Natural killer cell (primary cell): ENCODE data around the gene IRF2BP2. TPM values are rescaled to one million over a fixed set of nuclear protein-coding genes. Genes with fewer than 3 reads are reported as not detected.

Source experiments
- ATAC-seq, 3 donors: fragments of 150-1000 bp in 2 of 3; fragments of 200-7000 bp in 1 of 3; cut with Tn5 transposase; 1 replicate in 1 of 3; 2 replicates in 2 of 3; pipeline ENCODE4 v1.10.0; 2021; ENCODE audit warnings: mild to moderate bottlenecking in 2 of 3, moderate library complexity in 2 of 3
- DNase-seq, 2 donors: peaks; one replicate each; pipeline versions ENCODE4 v3.0.0 to v3.0.0-alpha.2; 2013 to 2021; ENCODE audit warnings: mixed read lengths in 1 of 2
- H3K27ac ChIP-seq: one replicate; pipeline ENCODE4 v1.5.1; 2013; ENCODE audit warnings: mild to moderate bottlenecking, low read length
- H3K27me3 ChIP-seq: one replicate; pipeline ENCODE4 v1.6.1; 2013; ENCODE audit warnings: low read length; ENCODE audit not compliant: control insufficient read depth, insufficient read depth
- H3K36me3 ChIP-seq: one replicate; pipeline ENCODE4 v1.6.1; 2013; ENCODE audit warnings: low read length; ENCODE audit not compliant: control insufficient read depth, insufficient read depth
- H3K4me1 ChIP-seq: one replicate; pipeline ENCODE4 v1.6.1; 2013; ENCODE audit warnings: low read length; ENCODE audit not compliant: control insufficient read depth, insufficient read depth
- H3K4me3 ChIP-seq: one replicate; pipeline ENCODE4 v1.5.1; 2013; ENCODE audit warnings: low read length
- H3K9me3 ChIP-seq: one replicate; pipeline ENCODE4 v1.6.1; 2013; ENCODE audit warnings: low read length; ENCODE audit not compliant: control insufficient read depth, insufficient read depth
- H3K27ac Mint-ChIP-seq, 2 donors: one replicate each; pipeline ENCODE4 v1.8.0; 2022; ENCODE audit warnings: mild to moderate bottlenecking in 2 of 2, mixed read lengths in 2 of 2, moderate library complexity in 1 of 2
- H3K27me3 Mint-ChIP-seq, 2 donors: one replicate each; pipeline ENCODE4 v1.8.0; 2022; ENCODE audit warnings: low read depth in 2 of 2, mixed read lengths in 2 of 2
- H3K36me3 Mint-ChIP-seq: one replicate; pipeline ENCODE4 v1.8.0; 2022; ENCODE audit warnings: mixed read lengths
- H3K4me1 Mint-ChIP-seq, 2 donors: one replicate each; pipeline ENCODE4 v1.8.0; 2022; ENCODE audit warnings: mixed read lengths in 2 of 2
- H3K4me3 Mint-ChIP-seq: one replicate; pipeline ENCODE4 v1.8.0; 2022; ENCODE audit warnings: mild to moderate bottlenecking, moderate library complexity, mixed read lengths
- H3K9me3 Mint-ChIP-seq, 2 donors: one replicate each; pipeline ENCODE4 v1.8.0; 2022; ENCODE audit warnings: mixed read lengths in 2 of 2
- WGBS: methylation state at CpG from one replicate; pipeline ENCODE4 v1.1.7; 2013; ENCODE audit warnings: missing lambda C conversion rate; ENCODE audit not compliant: insufficient coverage; 5-methylcytosine and 5-hydroxymethylcytosine counted together
- intact Hi-C: fragments of 100-400 bp; cut with micrococcal nuclease; formaldehyde crosslinking; loops from one replicate; pipeline ENCODE4 v1.14.2; 2022
- total RNA-seq, 4 donors: library from RNA; stranded (reverse); fragments of 120-200 nt in 1 of 4; gene quantifications; one replicate each; pipeline versions ENCODE4 v1.2.3 to v1.2.4, GENCODE V29; 2013 to 2022
- TF ChIP-seq, protein P1 (sequence below): fragments of 200-600 bp; IDR thresholded peaks from one replicate; pipeline ENCODE4 v1.8.0; 2022; ENCODE audit warnings: antibody characterized with exemption

IRF2BP2 gene
- total RNA-seq, 3 donors from 2014 or later (not counting 1 experiment from before 2014, with no cell fraction given) = 186 to 315 (median 266) TPM

DNA sequence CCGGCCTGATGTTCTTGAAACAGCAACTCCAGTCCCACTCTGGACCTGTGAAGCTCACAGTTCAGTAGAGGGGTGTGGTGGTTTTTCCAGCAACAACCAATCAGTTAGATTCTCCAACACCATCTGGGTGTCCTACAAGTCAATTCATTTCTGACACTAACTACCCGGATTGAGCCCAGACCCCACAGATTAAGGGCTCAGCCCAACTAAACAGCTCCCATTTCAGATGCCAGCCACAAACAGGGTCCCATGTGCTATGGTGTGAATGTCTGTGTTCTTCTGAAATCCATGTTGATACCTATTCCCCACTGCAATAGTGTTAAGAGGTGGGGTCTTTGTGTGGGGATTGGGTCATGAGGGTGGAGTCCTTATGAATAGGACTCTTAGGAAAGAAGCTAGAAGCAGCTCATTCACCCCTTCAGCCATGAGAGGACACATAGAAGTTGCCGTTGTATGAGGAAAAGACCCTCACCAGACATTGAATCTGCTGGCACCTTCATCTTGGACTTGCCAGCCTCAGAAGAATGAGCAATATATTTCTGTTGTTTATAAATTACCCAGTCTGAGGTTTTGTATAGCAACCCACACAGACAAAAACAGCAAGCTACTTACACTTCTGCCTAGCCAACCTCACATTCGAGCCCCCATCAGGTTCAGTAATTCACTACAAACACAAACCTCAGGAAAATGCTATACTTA lies 53.6 kb downstream of the IRF2BP2 start:
- no peak overlapping the region for H3K4me3 Mint-ChIP-seq
- no peaks in the 10 kb centered on the region for H3K36me3 ChIP-seq
- H3K27ac ChIP-seq = no peak overlapping the region
- 83% methylated on average over 4 of the region's 4 CpGs for WGBS
- intact Hi-C loops = no loop called here
- H3K9me3 ChIP-seq = no peaks in the 10 kb centered on the region
- H3K4me1 ChIP-seq = no peaks in the 10 kb centered on the region
- TF ChIP-seq, protein P1, sequence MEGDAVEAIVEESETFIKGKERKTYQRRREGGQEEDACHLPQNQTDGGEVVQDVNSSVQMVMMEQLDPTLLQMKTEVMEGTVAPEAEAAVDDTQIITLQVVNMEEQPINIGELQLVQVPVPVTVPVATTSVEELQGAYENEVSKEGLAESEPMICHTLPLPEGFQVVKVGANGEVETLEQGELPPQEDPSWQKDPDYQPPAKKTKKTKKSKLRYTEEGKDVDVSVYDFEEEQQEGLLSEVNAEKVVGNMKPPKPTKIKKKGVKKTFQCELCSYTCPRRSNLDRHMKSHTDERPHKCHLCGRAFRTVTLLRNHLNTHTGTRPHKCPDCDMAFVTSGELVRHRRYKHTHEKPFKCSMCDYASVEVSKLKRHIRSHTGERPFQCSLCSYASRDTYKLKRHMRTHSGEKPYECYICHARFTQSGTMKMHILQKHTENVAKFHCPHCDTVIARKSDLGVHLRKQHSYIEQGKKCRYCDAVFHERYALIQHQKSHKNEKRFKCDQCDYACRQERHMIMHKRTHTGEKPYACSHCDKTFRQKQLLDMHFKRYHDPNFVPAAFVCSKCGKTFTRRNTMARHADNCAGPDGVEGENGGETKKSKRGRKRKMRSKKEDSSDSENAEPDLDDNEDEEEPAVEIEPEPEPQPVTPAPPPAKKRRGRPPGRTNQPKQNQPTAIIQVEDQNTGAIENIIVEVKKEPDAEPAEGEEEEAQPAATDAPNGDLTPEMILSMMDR = no peak
- no peak overlapping the region for H3K4me3 ChIP-seq
- no peaks in the 10 kb centered on the region for H3K9me3 Mint-ChIP-seq
- DNase-seq (no peak), ATAC-seq (no peak)
- no peaks in the 10 kb centered on the region for H3K36me3 Mint-ChIP-seq
- H3K27ac Mint-ChIP-seq = no peak overlapping the region
- no peaks in the 10 kb centered on the region for H3K27me3 ChIP-seq
- no peaks in the 10 kb centered on the region for H3K27me3 Mint-ChIP-seq
- no peaks in the 10 kb centered on the region for H3K4me1 Mint-ChIP-seq

DNA sequence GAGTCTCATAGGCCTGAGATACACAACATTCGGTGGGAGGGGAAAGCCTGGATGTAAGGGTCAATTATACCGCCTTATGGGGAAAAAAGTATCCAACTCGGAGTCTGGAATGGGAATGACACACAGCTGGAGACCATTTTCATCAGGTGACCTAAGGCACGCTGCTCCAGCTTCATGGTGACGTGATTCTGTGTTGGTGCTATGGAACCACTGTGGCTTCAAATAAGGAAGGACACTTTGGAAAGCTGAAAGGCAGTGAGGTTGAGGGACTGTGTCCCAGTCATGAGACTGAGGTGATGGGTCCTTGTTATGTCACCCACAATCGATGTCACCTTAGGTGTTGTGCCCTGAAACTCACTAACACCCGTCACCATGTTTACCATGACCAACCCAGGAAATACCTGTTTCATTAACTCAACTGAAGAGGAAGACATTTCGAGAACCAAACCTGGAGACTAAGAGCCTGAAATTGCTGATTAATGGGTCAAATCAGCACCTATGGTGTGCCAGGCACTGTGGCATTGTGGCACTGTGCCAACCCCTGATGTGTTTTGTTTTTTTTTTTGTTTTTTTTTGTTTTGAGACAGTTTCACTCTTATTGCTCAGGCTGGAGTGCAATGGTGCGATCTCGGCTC lies 54.5 kb downstream of the IRF2BP2 start:
- H3K4me1 ChIP-seq = no peaks in the 10 kb centered on the region
- H3K9me3 ChIP-seq = no peaks in the 10 kb centered on the region
- no peaks in the 10 kb centered on the region for H3K27me3 ChIP-seq
- TF ChIP-seq, protein P1 = no peak
- Mint-ChIP-seq H3K27ac (no peak overlapping the region), H3K4me3 (no peak overlapping the region), H3K4me1 (no peaks in the 10 kb centered on the region), H3K9me3 (no peaks in the 10 kb centered on the region), H3K36me3 (no peaks in the 10 kb centered on the region), H3K27me3 (no peaks in the 10 kb centered on the region)
- no peaks in the 10 kb centered on the region for H3K36me3 ChIP-seq
- intact Hi-C loops = no loop called here
- no peak overlapping the region for H3K27ac ChIP-seq
- H3K4me3 ChIP-seq = no peak overlapping the region
- DNase-seq (no peak), ATAC-seq (no peak)
- WGBS = 90% methylated on average over 10 of the region's 10 CpGs

DNA sequence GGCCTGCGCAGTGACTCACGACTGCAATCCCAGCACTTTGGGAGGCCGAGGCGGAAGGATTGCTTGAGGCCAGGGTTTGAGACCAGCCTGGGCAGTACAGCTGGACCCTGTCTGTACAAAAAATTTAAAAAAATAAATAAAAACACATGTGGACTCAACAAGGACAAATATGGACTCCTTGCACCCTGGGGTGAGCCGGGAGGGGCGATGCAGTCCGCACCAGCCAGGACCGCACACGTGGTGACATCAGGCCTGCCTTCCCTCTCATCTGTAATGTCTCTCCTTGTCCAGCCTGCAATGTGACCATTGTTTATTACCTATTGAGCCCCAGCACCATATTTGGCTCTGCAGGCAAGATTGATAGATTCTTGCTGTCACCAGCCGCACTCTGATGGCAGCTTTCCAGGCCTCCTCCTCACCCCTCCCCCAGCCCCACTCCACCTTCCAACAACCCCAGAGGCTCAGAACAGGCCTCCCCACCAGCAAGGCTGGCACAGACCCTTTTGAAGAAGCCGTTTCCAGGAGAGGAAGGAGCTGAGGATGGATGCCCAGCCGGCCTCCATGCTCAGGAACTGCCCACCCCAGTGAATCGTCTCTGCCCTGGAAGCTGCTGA lies 55.2 kb downstream of the IRF2BP2 start:
- H3K9me3 ChIP-seq = no peaks in the 10 kb centered on the region
- no peaks in the 10 kb centered on the region for H3K4me1 Mint-ChIP-seq
- 86% methylated on average over 13 of the region's 13 CpGs for WGBS
- H3K4me1 ChIP-seq = no peaks in the 10 kb centered on the region
- no peak overlapping the region for H3K27ac ChIP-seq
- ATAC-seq (no peak), DNase-seq (no peak)
- no peaks in the 10 kb centered on the region for H3K9me3 Mint-ChIP-seq
- H3K4me3 Mint-ChIP-seq = no peak overlapping the region
- H3K27me3 ChIP-seq = no peaks in the 10 kb centered on the region
- H3K36me3 Mint-ChIP-seq = no peaks in the 10 kb centered on the region
- H3K27ac Mint-ChIP-seq = no peak overlapping the region
- TF ChIP-seq, protein P1 = no peak
- no peaks in the 10 kb centered on the region for H3K36me3 ChIP-seq
- H3K27me3 Mint-ChIP-seq = no peaks in the 10 kb centered on the region
- intact Hi-C loops = no loop called here
- H3K4me3 ChIP-seq = no peak overlapping the region

Other genes with a start within 250 kb of the IRF2BP2 start
- gene COA6, start 236.7 kb downstream of the IRF2BP2 start, total RNA-seq = 10 to 100 TPM in 2 of 3 donors, 1 to 10 TPM in 1; 8.9 to 11.8 (median 11.6) TPM
- gene TARBP1, start 131.0 kb downstream of the IRF2BP2 start, total RNA-seq = 10 to 100 TPM; 29.0 to 37.5 (median 32.2) TPM